GM23338 (cell line): ENCODE results near the gene FANK1. TPM values are rescaled to one million over a fixed set of nuclear protein-coding genes. Genes with fewer than 3 reads are reported as not detected.

ENCODE experiments used
- ATAC-seq: fragments of 200-7000 bp; cut with Tn5 transposase; 3 replicates; pipeline ENCODE4 v1.9.1; 2020
- DNase-seq: peaks from one replicate; pipeline ENCODE4 v3.0.0-alpha.2; 2015; ENCODE audit warnings: low spot score
- H2AFZ ChIP-seq: fragments of 200-600 bp; sonication (generic); 2 replicates; pipeline ENCODE4 v1.8.0; 2016; ENCODE audit warnings: antibody characterized with exemption, mild to moderate bottlenecking, moderate library complexity
- H3F3A ChIP-seq: fragments of 200-600 bp; sonication (generic); replicated peaks from 2 replicates; pipeline ENCODE4 v1.8.0; 2017; ENCODE audit warnings: antibody characterized with exemption, mixed run types, low read depth
- H3K27ac ChIP-seq: fragments of 200-600 bp; sonication (generic); 2 replicates; pipeline ENCODE4 v1.6.1; 2016; ENCODE audit warnings: low read depth
- H3K27me3 ChIP-seq: fragments of 200-600 bp; sonication (generic); 2 replicates; pipeline ENCODE4 v1.8.0; 2016; ENCODE audit warnings: mild to moderate bottlenecking, mixed run types, moderate library complexity; ENCODE audit not compliant: insufficient read depth
- H3K36me3 ChIP-seq: fragments of 200-600 bp; sonication (generic); 2 replicates; pipeline ENCODE4 v1.8.0; 2016; ENCODE audit warnings: mild to moderate bottlenecking; ENCODE audit not compliant: insufficient read depth
- H3K4me1 ChIP-seq: fragments of 200-600 bp; sonication (generic); 2 replicates; pipeline ENCODE4 v1.8.0; 2016; ENCODE audit warnings: mild to moderate bottlenecking, moderate library complexity; ENCODE audit not compliant: insufficient read depth
- H3K4me2 ChIP-seq: fragments of 200-600 bp; sonication (generic); 2 replicates; pipeline ENCODE4 v1.7.1; 2017; ENCODE audit warnings: mixed run types
- H3K4me3 ChIP-seq: fragments of 200-600 bp; sonication (generic); 2 replicates; pipeline ENCODE4 v1.6.1; 2016; ENCODE audit warnings: mixed run types
- H3K79me2 ChIP-seq: fragments of 200-600 bp; sonication (generic); replicated peaks from 2 replicates; pipeline ENCODE4 v1.8.0; 2017; ENCODE audit warnings: mild to moderate bottlenecking; ENCODE audit not compliant: insufficient read depth
- H3K9me2 ChIP-seq: fragments of 200-600 bp; sonication (generic); 2 replicates; pipeline ENCODE4 v1.8.0; 2017; ENCODE audit not compliant: insufficient read depth
- H4K20me1 ChIP-seq: fragments of 200-600 bp; sonication (generic); replicated peaks from 2 replicates; pipeline ENCODE4 v1.8.0; 2017; ENCODE audit warnings: mild to moderate bottlenecking; ENCODE audit not compliant: insufficient read depth
- H3K27ac Mint-ChIP-seq: 2 replicates; pipeline ENCODE4 v1.8.0; 2020; ENCODE audit warnings: inconsistent platforms, mild to moderate bottlenecking, moderate library complexity, mixed read lengths
- H3K27me3 Mint-ChIP-seq: 3 replicates; pipeline ENCODE4 v1.8.0; 2022; ENCODE audit warnings: low read depth, mild to moderate bottlenecking, moderate library complexity, mixed read lengths, inconsistent platforms; ENCODE audit not compliant: insufficient read depth, poor library complexity
- H3K36me3 Mint-ChIP-seq: 3 replicates; pipeline ENCODE4 v1.8.0; 2021; ENCODE audit warnings: low read depth, mild to moderate bottlenecking, inconsistent platforms, moderate library complexity, mixed read lengths
- H3K4me1 Mint-ChIP-seq: 3 replicates; pipeline ENCODE4 v1.8.0; 2020; ENCODE audit warnings: mild to moderate bottlenecking, inconsistent platforms, mixed read lengths
- H3K4me3 Mint-ChIP-seq: 3 replicates; pipeline ENCODE4 v1.8.0; 2021; ENCODE audit warnings: moderate library complexity, mild to moderate bottlenecking, inconsistent platforms, mixed read lengths
- H3K9me3 Mint-ChIP-seq: 3 replicates; pipeline ENCODE4 v1.8.0; 2020; ENCODE audit warnings: moderate library complexity, mild to moderate bottlenecking, inconsistent platforms, mixed read lengths
- CREB1 ChIP-seq: fragments of 250-450 bp; sonication (Bioruptor Pico); IDR thresholded peaks from 2 replicates; pipeline ENCODE4 v1.5.0; 2020; ENCODE audit warnings: low read depth, mild to moderate bottlenecking, moderate library complexity
- CTCF ChIP-seq, 2 experiments: fragments of 200-600 bp in 1 of 2; sonication (generic) in 1 of 2; conservative IDR thresholded peaks; 2 replicates each; pipeline versions ENCODE4 v1.5.1 to v1.6.1; 2016 to 2017; ENCODE audit warnings: antibody characterized with exemption in 2 of 2, low read depth in 2 of 2, mild to moderate bottlenecking in 2 of 2, moderate library complexity in 1 of 2
- ETS1 ChIP-seq: IDR thresholded peaks from 2 replicates; pipeline ENCODE4 v1.6.1; 2016; ENCODE audit warnings: antibody characterized with exemption
- EZH2 ChIP-seq: fragments of 200-600 bp; sonication (generic); IDR thresholded peaks from one replicate; pipeline ENCODE4 v1.8.0; 2017; ENCODE audit warnings: antibody characterized with exemption, mild to moderate bottlenecking, low read depth; ENCODE audit not compliant: unreplicated experiment
- EZH2phosphoT487 ChIP-seq: fragments of 200-600 bp; sonication (generic); IDR thresholded peaks from one replicate; pipeline ENCODE4 v1.8.1; 2018; ENCODE audit warnings: antibody characterized with exemption; ENCODE audit not compliant: unreplicated experiment
- JUNB ChIP-seq: IDR thresholded peaks from one replicate; pipeline ENCODE4 v1.6.1; 2016; ENCODE audit warnings: antibody characterized with exemption; ENCODE audit not compliant: unreplicated experiment
- NANOG ChIP-seq: IDR thresholded peaks from 2 replicates; pipeline ENCODE4 v1.6.1; 2016; ENCODE audit warnings: antibody characterized with exemption, borderline replicate concordance
- POLR2AphosphoS5 ChIP-seq: IDR thresholded peaks from 2 replicates; pipeline ENCODE4 v1.6.1; 2016; ENCODE audit warnings: antibody characterized with exemption, low read depth
- STAT1 ChIP-seq: IDR thresholded peaks from one replicate; pipeline ENCODE4 v1.6.1; 2016; ENCODE audit warnings: antibody characterized with exemption; ENCODE audit not compliant: unreplicated experiment
- ZNF114 ChIP-seq: fragments of 250-450 bp; sonication (Bioruptor Pico); IDR thresholded peaks from 2 replicates; pipeline ENCODE4 v1.5.0; 2020; ENCODE audit warnings: mild to moderate bottlenecking, moderate library complexity
- polyA plus RNA-seq: library from polyadenylated mRNA; unstranded; fragments of >200 nt; fragmentation: Nextera tagmentation; extraction: Ambion mirVana; gene quantifications from 2 replicates; pipeline ENCODE4 v1.2.1, GENCODE V29; 2016
- total RNA-seq: library from RNA; depleted of rRNA; stranded (reverse); fragments of >200 nt; shearing (Covaris generic); gene quantifications from 2 replicates; pipeline ENCODE4 v1.2.3, GENCODE V29; 2014

Gene FANK1
- total and polyA plus RNA-seq, 2 experiments from 2014 or later, result 0.37 to 0.69 TPM

- no peak for TF ChIP-seq CTCF (conservative IDR thresholded peaks at IDR 0.05; ENCODE audit: low read depth in 2 of 2)
- TF ChIP-seq EZH2phosphoT487, result no peak
- no peak for TF ChIP-seq CREB1 (CRISPR knock-in tag)
- TF ChIP-seq NANOG, result no peak
- no peak for TF ChIP-seq JUNB
- TF ChIP-seq EZH2, result no peak
These were observed 120.5 kb downstream of the FANK1 start (continued) for GRCh38 chr10:126016882-126017281.

GRCh38 chr10:126017961-126018560, 121.7 kb downstream of the FANK1 start:
- TF ChIP-seq ZNF114 (no peak), NANOG (no peak), ETS1 (no peak), EZH2phosphoT487 (no peak), STAT1 (no peak), CREB1 (CRISPR knock-in tag) (no peak), EZH2 (no peak), POLR2AphosphoS5 (no peak)
- Histone ChIP-seq H2AFZ (no peak overlapping the region), H3K27me3 (no peaks in the 10 kb centered on the region), H3K4me3 (no peak overlapping the region), H3K9me2 (peaks cover 6% of the 10 kb centered on the region), H3F3A (no peaks in the 10 kb centered on the region), H3K79me2 (no peaks in the 10 kb centered on the region), H3K4me2 (no peak overlapping the region), H3K4me1 (no peaks in the 10 kb centered on the region), H3K27ac (no peak overlapping the region), H3K36me3 (no peaks in the 10 kb centered on the region), H4K20me1 (no peaks in the 10 kb centered on the region)
- no peaks in the 10 kb centered on the region; the same call in 2 of the 3 replicates for H3K9me3 Mint-ChIP-seq
- H3K27ac Mint-ChIP-seq, result no peak overlapping the region
- ATAC-seq, result no peak
- DNase-seq, result no peak
- H3K27me3 Mint-ChIP-seq, result peaks cover 3% of the 10 kb centered on the region
- H3K36me3 Mint-ChIP-seq, result no peaks in the 10 kb centered on the region
- H3K4me1 Mint-ChIP-seq, result peaks cover 6% of the 10 kb centered on the region; the same call in 1 of the 3 replicates
- no peak overlapping the region for H3K4me3 Mint-ChIP-seq
